ENCODE data around the gene SNCAIP. TPM values are rescaled to one million over a fixed set of nuclear protein-coding genes. Genes with fewer than 3 reads are reported as not detected.

Gene SNCAIP
- total RNA-seq, 4 donors from 2014 or later = 11.5 to 36.3 (median 15.2) TPM

DNA sequence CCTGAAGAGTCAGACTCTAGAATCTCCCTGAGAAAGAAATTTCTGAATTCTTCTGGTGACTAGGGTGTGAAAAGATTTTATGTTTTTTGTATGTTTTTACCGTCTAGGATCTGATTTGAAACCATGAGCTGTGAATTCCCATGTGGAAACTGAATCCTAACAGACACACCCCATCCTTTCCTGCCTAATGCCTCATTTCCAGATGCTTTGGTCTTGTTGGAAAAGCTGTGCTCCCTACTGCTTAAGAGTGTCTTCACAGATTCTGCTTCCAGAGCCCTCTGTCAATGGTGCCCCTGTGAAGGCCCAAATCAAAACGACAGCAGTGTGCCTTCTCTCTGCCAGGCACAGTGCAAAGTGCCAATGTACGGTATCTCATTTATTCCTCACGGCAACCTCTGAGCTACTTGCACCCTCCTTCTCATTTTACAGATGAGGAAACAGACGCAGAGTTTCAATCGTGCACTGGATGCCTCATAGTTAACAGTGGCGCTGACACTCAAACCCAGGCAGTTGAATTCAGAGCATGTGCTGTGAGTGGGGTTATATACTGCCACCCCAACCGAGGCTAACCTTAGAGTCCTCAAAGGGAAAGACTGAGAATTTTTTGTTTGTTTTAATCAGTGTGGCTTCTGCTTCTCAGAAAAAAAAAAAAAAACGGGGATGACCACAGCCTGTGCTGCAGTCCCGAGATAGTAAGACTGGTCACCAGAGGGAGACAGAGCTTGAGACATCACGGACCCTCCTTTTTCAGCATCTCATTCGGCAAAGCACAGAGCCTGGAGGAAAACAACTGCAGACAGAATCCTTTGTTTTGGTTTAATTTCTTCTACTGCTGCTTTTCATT, 188.4 kb downstream of the SNCAIP start:
- TF ChIP-seq, protein P1, sequence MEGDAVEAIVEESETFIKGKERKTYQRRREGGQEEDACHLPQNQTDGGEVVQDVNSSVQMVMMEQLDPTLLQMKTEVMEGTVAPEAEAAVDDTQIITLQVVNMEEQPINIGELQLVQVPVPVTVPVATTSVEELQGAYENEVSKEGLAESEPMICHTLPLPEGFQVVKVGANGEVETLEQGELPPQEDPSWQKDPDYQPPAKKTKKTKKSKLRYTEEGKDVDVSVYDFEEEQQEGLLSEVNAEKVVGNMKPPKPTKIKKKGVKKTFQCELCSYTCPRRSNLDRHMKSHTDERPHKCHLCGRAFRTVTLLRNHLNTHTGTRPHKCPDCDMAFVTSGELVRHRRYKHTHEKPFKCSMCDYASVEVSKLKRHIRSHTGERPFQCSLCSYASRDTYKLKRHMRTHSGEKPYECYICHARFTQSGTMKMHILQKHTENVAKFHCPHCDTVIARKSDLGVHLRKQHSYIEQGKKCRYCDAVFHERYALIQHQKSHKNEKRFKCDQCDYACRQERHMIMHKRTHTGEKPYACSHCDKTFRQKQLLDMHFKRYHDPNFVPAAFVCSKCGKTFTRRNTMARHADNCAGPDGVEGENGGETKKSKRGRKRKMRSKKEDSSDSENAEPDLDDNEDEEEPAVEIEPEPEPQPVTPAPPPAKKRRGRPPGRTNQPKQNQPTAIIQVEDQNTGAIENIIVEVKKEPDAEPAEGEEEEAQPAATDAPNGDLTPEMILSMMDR (IDR thresholded peaks at IDR 0.05) = no peak
- ATAC-seq (ENCODE audit: low FRiP score) = peak; percentile 82
- no peak for DNase-seq (ENCODE audit: low spot score)

DNA sequence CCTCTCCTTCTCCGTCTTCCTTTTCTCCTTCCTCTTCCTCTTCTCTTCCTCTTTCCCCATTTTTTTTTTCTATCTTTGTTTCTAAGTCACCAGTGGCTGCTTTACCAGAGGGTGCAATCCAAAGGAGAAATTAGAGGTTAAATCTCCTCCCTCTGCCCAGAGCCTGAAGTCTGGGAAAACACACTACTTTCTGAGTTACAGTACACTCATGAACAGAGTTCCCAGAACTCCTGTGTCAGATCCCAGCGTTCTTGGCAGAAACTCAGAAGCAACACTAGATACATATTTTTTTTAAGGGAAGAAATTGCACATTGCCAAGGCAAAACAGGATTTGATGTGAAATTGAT, 189.0 kb downstream of the SNCAIP start:
- ATAC-seq (ENCODE audit: low FRiP score) (peak; percentile 87), DNase-seq (ENCODE audit: low spot score) (no peak)
- TF ChIP-seq, protein P1 (IDR thresholded peaks at IDR 0.05) = no peak

DNA sequence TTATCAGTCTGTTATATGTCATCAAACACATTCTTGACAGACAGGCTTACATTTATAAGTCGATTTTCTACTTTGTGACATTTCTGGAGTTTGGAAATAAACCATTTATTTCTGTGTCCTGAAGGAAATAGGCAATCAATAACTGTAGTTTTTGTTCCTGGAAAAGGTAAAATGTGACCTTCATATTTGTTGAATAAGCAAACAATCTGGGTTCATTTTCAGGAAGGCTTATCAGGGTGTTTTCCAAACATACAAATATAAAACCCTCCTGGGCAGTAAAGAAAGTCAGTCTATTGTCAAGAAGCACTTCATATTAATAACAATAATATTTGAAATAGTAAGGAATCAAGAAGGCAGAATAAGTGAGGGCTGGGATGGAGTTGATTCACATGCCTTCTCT, 195.0 kb downstream of the SNCAIP start:
- DNase-seq (ENCODE audit: low spot score) = no peak
- TF ChIP-seq, protein P1 (IDR thresholded peaks at IDR 0.05) = no peak
- no peak for ATAC-seq (ENCODE audit: low FRiP score)

DNA sequence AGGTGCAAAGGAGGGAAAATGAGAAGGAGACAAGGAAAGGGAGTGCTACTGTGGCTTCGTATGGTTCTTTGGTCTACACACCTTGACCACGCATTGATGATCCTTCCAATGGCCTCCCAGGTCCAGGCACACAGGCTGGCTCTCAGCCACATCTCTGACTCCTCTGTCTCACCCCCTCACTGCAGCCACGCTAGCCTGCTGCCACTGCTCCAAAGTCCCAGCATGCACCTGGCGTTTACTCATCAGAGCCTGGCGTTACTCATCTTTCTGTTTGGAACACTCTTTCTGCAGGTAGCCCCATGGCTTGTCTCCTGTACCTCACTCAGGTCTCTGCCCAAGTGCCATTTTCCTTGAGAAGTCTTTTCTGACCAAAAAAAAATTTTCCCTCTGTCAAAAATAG, 195.5 kb downstream of the SNCAIP start:
- ATAC-seq (ENCODE audit: low FRiP score) = no peak
- TF ChIP-seq, protein P1 (IDR thresholded peaks at IDR 0.05) = no peak
- no peak for DNase-seq (ENCODE audit: low spot score)

DNA sequence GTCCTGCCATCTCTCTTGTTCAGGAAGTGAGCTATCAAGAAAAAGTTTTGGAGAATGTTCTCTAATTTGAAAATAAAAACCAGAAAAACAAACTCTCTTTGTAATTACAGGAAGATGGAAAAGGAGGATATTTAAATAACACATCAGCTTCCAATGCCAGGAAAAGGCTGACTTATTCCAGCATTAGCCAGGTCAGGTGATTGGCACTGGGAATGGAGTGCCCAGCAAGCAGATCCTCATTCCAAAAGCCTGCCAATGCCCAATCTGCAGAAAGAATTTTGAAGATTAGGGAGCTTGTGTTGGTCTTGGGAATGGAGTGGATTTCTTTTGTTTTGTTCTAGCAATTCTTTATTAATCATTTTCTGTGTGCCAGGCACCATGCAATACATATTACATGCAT, 196.6 kb downstream of the SNCAIP start:
- ATAC-seq (ENCODE audit: low FRiP score) (no peak), DNase-seq (ENCODE audit: low spot score) (no peak)
- TF ChIP-seq, protein P1 (IDR thresholded peaks at IDR 0.05) = no peak

Other genes starting within 250 kb of the SNCAIP start
- 10 to 100 TPM; 29.3 to 76.5 (median 33.2) TPM for gene LOX, start 234.0 kb upstream of the SNCAIP start, total RNA-seq
- gene ZNF474, start 182.7 kb upstream of the SNCAIP start, total RNA-seq = 1 to 10 TPM in 1 of 4 donors, under 1 TPM in 1, not detected in 2; 0.24 to 2.1 TPM

Measured in omental fat pad (tissue), 4 donors.